Measurements from ENCODE around the gene FAXDC2. TPM values are rescaled to one million over a fixed set of nuclear protein-coding genes. Genes with fewer than 3 reads are reported as not detected.

The FAXDC2 gene
- total RNA-seq, 4 donors from 2014 or later = 38.8 to 134 (median 88.4) TPM

DNA sequence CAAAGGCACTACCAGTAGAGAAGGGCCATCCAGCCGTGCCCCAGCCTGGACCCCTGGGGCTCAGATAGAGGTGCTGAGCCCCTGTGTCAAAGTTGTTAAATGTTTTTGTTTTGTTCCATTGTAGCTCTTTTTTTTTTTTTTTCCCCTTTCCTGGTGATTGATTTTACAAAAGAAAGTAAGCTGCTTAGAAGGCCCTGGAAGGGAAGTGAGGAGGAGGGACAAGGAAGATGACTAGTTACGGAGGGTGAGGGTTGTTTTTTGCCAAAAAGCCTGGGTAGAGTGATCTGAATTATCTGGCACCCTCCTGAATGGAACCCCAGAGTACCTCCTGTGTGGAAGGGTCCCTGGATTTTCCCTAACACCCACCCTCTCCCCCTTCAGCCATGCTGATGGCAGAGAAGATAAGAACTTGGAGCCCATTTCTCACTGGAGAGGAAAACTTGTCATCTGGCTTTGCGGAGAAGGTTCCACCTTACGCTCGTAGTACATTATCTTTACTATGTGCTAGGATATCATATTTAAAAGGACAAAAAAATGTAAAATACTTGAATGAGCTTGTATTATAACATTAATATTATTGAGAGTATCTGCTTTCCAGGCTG lies 33.4 kb downstream of the FAXDC2 start:
- TF ChIP-seq, protein P1, sequence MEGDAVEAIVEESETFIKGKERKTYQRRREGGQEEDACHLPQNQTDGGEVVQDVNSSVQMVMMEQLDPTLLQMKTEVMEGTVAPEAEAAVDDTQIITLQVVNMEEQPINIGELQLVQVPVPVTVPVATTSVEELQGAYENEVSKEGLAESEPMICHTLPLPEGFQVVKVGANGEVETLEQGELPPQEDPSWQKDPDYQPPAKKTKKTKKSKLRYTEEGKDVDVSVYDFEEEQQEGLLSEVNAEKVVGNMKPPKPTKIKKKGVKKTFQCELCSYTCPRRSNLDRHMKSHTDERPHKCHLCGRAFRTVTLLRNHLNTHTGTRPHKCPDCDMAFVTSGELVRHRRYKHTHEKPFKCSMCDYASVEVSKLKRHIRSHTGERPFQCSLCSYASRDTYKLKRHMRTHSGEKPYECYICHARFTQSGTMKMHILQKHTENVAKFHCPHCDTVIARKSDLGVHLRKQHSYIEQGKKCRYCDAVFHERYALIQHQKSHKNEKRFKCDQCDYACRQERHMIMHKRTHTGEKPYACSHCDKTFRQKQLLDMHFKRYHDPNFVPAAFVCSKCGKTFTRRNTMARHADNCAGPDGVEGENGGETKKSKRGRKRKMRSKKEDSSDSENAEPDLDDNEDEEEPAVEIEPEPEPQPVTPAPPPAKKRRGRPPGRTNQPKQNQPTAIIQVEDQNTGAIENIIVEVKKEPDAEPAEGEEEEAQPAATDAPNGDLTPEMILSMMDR (IDR thresholded peaks at IDR 0.05; ENCODE audit: low read depth) = no peak

DNA sequence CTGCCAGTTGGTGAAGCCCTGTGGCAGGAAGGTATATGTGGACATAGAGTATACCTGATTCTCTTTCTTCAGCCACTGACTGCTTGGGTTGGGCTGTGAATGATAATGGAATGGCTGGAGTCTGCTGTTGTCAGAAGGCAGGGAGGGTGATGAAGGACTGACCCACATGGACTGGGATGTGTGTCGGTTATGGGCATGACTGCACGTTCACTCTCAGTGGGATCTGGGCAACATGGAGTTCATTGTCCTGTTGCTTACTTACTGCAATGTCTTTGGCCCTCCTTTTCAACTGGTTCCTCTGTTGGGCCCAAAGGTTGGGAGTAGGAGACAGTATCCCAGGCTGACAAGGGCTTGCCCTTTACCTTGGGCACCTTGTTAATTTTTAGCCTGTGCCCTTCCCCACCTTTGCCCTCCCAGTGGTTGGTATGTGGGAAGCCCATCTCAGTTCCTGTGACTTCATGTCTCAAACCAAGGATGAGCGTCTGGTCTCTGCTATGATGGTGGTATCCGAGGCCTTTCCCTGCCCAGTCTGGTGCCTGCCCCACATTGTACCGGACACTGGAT lies 34.6 kb downstream of the FAXDC2 start:
- TF ChIP-seq, protein P1 (IDR thresholded peaks at IDR 0.05; ENCODE audit: low read depth) = no peak

DNA sequence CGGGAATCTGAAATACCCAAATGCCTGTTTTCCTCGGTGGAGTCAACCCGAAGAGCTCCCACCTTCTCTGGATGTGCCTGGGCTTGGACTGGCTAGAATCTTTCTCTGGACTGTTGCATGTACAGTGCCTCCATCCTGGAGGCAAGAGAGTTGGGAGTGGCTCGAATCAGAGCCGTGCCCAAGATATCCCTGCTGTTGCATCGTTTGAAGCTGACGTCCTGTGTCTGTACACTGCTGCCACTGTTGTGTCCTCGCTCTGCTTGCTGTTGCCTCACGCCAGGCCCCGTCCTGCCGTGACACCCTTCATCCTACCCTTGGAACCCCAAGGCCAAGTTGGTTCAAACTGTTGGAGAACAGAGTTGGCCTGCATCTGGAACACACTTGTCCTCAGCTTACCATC lies 35.4 kb downstream of the FAXDC2 start:
- TF ChIP-seq, protein P1 (IDR thresholded peaks at IDR 0.05; ENCODE audit: low read depth) = no peak

DNA sequence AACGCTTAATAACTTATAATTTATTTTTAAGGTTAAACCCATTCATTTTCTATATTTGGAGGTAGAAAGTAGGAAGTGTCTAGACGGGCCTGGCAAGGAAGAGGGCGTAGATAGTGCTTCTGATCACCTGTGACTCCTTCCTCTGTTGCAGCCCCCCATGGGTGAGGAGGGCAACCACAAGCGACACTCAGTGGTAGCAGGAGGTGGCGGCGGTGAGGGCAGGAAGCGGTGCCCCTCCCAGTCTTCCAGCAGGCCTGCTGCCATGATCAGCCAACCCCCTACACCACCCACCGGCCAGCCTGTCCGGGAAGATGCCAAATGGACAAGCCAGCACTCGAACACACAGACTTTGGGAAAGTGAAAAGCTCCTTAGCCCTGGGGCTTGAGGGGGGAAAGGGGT lies 36.7 kb downstream of the FAXDC2 start:
- TF ChIP-seq, protein P1 (IDR thresholded peaks at IDR 0.05; ENCODE audit: low read depth) = no peak

DNA sequence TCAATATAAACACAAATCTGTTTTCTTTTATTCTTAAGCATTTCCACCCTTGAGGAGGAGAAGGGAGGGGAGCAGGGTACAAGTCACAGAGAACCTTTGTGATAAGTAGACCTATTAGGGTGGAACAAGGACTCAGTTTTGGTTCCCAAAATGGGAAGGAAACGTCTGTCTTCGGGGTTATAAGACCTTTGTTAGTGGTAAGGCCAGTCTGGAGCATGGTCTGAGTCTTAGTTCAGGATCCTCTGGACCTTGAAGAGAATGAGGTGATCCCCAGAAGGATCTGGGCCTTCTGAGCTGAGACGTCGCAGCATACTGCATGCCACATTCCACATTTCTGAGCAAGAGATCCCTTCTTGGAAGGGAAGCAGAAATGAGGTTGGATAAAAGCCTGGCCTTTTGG lies 37.2 kb downstream of the FAXDC2 start:
- TF ChIP-seq, protein P1 (IDR thresholded peaks at IDR 0.05; ENCODE audit: low read depth) = no peak

DNA sequence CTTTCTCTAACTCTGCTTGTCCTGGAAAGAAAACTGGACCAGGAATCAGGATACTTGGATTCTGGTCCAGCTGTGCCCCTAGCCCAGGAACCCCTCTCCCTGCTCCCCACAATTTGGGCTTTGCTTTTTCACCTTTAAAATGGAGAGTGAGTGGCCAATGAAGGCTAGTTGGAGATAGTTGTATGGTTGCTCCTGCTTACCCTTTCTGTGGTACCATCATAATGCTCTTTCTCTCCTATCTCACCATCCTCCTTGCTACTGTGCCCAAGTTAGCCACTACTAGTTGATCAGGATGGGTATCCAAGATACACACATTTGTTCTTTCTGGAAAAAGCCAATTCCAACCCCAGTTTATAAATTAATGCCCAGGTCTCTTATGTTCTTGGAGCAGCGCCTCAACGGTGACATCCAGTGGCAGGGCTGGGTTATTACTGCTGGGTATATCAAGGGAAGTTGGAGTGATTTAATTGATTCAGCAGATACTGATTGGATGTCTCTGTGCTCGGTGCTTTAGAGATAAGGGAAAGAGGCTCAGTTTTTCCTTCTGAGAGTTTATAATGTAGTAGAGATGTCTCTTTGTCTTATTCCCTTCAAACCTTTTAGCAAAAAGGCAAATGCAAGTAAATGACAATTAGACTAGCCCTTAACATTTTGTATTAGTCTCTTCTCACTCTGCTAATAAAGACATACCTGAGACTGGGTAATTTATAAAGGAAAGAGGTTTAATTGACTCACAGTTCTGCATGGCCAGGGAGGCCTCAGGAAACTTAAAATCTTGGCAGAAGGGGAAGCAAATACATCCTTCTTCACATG lies 38.5 kb downstream of the FAXDC2 start:
- TF ChIP-seq, protein P1 (IDR thresholded peaks at IDR 0.05; ENCODE audit: low read depth) = no peak

DNA sequence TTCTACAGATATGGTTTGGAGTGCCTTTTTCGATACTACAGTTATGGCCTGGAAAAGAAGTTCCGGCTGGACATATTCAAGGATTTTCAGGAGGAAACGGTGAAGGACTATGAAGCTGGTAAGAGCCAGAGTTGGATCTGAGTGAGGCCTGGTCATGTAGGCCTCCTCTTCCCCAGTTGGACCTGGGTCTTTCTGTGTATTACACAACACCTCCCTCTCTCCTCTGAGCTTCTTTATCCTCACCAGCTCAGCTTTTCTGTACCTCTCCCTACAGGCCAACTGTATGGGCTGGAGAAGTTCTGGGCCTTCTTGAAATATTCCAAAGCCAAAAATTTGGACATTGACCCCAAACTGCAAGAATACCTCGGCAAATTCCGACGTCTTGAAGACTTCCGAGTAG lies 39.2 kb downstream of the FAXDC2 start:
- TF ChIP-seq, protein P1 (IDR thresholded peaks at IDR 0.05; ENCODE audit: low read depth) = no peak
